HT1080 (cell line): ENCODE results near the gene ZBTB38. TPM values are rescaled to one million over a fixed set of nuclear protein-coding genes. Genes with fewer than 3 reads are reported as not detected.

Experiments
- DNase-seq: peaks from one replicate; pipeline ENCODE4 v3.0.0-alpha.2; 2015; ENCODE audit warnings: low read depth
- total RNA-seq: library from RNA; depleted of rRNA; stranded (reverse); fragments of >200 nt; shearing (Covaris generic); gene quantifications from 2 replicates; pipeline ENCODE4 v1.2.3, GENCODE V29; 2014

The ZBTB38 gene
- total RNA-seq, 1 experiment from 2014 or later: 266 TPM

DNA sequence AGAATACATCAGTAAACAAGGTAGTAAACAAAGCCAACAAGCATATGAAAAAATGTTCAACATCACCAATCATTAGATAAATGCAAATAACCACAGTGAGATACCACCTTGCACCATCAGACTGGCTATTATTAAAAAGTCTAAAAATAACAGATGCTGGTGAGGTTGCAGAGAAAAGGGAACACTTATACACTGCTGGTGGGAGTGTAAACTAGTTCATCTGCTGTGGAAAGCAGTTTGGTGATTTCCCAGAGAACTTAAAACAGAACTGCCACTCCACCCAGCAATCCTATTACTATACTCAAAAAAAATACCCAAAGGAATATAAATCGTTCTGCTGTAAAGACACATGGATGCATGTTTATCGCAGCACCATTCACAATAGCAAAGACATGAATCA is 30.3 kb upstream of the ZBTB38 start:
- DNase-seq: no peak

DNA sequence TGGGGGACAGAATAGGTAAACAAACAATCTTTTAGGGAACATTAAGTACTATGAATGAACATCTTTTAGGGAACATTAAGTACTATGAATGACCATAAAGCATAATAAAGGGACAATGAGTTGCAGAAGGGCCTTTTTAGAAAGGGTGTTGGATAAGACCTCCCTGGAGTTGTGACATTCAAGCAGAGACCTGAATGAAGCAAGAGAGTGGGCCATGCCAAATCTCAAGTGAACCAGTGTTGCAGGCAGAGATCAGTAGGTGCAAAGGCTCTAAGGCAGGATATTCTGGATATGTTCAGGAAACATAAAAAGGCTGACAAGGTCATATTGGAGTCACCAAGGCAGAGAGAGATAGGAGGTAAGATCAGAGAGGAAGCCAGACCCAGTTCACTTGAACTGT is 29.4 kb upstream of the ZBTB38 start:
- DNase-seq: no peak

DNA sequence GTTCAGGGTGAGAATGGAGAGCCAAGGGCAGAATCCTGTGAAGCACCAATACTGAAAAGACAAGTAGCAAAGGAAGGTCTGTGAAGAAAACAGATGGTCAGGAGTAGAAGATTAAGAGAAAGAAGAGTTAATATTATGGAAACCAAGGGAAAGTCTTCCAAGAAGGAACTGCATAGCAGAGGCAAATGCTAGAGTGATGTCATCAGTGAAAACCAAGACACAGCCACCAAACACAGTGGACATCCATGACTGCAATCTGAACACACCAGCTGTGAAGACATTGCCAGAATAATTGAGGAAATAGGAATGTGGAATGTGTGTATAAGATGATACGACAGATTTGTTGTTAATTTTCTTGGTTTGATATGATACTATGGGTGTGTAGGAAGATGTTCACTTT is 26.8 kb upstream of the ZBTB38 start:
- DNase-seq: no peak

DNA sequence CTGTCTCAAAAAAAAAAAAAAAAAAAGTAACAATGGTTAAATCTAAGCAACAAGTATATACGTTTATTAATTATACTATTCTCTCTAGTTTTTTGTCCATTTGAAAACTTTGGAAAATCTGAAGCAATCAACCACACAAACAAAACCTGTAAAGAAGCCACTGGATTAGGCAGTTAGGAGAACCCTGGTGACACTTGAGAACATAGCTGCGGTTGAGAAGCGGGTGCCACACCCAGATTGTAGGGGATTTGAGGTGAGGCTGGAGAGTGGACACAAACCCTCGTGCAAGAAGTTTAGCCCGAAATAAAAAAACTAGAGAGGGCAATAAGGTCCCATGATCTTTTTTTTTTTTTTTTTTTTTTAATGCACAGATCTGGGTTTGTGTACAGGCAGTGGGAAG is 25.9 kb upstream of the ZBTB38 start:
- no peak for DNase-seq

DNA sequence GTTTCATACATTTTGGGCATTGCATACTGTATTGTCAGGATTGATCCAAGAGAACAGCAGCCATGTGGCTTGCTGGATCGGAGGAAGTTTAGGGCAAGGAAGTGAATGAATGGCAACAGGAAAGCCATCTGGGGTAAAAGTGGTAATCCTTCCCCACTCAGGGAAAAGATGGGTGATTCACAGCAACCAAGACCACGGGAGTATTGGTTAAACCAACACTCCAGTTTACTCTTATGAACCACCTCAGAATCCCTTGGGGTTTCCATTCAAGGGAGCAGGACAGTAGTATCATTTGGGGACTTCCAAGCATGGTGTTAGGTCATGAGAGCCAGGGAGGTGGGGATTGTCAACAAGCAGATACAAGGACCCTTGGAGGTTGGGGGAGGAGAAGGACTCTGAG is 25.2 kb upstream of the ZBTB38 start:
- no peak for DNase-seq

DNA sequence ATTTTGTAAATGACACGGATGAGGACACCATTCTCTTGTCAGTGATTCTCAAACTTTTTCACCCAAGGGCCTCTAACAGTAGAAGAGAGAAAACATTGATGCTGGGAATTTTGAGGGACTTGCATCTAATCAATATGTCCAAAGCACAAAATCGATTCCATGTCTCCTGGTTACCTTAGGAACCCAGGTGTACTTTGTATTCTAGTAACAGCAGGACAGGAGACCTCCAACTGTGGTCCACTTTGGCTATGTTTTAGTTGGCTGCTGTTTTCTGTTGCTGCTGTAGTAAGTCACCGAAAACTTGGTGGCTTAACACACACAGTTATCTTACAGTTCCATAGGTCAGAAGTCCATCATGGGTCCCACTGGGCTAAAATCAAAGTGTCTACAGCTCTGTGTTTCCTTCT is 24.4 kb upstream of the ZBTB38 start:
- DNase-seq: no peak

DNA sequence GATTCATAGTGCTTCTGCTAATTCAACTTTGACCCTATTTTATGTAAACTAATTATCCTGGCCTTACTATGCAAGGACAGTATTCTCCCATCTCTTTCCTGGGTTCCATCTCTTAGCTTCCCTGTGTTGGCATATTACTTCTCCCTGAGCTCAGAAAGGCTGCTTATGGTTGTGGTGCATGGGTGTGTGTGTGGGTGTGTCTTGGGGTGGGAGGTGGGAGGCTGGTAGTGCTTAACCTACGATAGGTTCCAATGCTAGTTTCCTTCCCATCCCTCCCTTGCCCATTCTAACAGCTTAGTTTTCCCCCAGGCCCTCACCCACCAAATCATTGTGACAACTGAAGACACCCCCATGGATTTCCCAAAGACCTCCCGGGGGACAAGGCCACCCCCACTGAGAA is 22.8 kb upstream of the ZBTB38 start:
- DNase-seq: no peak

DNA sequence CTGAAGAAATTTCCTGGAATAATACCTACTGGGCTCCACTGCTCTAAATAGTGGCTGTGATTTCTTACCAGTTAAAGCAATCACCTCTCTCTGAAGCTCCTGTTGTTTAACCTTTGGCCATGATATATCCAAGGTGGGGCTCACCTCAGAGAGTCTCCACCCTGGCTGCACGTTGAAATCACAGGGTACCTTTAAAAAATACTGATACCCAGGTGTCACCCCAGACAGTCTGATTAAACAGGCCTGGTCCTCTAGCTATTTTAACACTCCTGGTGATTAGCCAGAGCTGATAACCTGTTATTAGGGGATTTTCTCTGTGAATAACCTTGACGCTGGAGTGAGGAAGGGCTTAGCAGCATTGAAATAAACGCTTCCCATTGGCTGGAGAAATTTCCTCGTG is 22.3 kb upstream of the ZBTB38 start:
- no peak for DNase-seq

DNA sequence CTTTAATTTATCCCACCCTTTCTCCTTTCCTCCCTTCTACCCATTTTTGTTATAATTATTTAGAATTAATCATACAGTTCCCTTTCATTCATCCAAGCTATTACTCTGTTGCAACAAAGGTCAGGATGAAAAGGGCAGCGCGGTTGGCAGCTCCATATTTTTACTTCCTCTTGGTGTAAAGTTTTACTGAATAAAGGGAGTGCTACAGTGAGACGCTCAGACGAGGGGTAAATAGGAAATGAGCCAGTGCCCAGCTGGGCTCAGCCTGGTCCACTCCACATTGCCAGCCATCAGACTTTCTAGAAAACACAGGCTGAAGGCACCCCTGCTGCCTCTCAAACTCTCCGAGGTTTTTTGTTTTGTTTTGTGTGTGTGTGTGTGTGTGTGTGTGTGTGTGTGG is 21.9 kb upstream of the ZBTB38 start:
- peak; percentile 56 for DNase-seq

DNA sequence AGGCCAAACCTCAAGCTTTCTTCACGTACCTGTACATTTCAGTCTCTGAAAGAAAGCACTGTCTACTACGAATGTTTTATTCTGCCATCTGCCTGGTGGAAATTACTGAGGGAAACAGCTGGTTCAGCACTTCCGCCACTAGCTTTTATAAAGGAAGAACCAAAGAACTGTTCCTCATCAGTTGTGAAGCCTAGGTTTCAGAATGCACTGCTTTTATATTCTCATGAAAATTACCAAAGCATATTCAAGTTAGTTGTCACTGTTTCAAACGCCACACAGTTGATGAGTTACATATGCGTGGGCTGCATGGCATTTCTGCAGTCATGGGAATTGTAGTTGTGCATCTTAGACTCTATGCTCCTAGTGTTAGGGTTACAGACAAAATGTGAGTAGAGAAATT is 21.5 kb upstream of the ZBTB38 start:
- DNase-seq: no peak

DNA sequence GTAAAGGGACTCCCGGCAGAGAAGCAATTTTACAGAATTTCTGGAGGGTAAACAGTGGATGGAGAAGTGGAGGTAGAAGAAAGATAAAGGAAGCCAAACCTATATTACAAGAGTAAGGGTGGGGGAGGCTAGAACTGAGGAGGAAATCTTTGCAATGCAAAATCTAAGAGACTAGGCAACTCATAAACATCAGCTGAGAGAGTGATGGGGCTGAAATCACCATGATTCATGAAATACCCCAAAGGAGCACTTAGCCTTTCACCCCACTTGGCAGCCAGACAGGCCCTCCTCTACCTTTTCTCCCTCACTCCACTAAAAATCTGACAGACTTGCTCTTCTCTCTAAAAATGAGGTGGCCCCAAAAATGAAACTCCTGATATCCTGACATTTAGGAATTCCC is 19.5 kb upstream of the ZBTB38 start:
- no peak for DNase-seq

DNA sequence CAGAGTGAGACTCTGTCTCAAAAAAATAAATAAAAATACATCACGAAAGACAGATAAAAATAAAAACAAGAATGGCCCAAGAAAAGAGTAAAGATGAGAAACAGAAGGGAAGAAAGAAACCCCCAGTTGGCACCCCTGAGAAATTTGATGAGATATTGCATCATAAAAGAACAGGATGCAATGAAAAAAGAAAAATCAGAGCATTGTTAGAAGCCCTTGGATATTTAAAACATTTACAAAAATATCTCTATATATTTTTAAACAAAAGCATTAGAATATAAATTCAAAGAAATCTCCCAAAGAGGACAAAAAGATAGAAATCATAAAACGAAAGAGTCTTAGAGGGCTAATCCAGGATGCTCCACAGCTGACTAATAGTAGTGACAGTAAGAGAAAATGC is 18.6 kb upstream of the ZBTB38 start:
- DNase-seq: no peak

DNA sequence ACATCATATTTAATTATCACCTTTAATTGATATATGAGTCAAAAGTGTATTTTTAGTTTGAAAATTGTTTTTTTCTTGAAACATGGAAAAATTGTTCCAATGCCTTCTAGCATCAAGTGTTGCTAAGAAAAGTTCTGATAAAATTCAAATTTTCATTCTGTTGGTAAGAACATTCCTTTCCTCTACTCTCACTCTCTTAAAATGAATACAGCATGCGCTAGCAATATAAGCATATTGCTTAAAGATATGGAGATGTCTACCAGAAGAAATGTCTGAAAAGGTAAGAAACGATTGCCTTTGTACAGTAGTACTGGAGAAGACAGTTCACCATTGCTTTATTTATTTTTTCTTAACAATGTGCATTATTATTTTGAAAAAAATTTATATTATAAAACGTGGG is 17.6 kb upstream of the ZBTB38 start:
- DNase-seq: no peak

DNA sequence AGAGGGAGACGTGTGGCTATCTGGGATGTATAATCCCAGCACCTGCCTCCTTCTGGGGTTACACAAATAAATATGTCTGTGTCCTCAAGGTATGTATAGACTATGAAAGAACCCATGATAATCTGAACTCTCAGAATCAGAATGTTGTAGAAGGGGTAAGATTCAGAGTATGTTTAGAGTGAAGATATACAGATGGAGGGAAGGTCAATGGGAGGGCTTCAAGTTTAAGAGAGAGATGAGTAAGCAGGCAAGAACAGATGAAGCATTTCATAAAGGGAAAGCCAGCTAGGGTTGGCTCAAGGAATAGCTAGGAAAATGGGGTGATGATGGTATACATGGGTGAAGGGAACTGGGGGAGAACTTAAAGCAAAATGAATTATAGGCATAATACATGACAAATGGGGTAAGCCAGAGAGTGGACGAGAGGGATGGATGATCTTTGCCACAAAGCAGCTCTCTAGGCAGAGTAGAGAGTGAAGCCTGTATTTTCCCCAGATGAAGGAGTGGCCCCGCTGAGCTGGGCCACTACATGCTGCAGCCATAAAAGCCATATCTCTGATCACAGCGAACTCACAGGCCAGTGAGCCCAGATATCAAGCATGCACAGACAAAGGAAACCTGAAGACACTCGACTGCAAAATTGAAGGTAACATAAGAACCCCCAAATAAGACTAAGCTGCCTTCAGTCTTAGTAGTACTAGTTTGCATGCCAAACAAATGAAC is 15.9 kb upstream of the ZBTB38 start:
- DNase-seq: no peak

DNA sequence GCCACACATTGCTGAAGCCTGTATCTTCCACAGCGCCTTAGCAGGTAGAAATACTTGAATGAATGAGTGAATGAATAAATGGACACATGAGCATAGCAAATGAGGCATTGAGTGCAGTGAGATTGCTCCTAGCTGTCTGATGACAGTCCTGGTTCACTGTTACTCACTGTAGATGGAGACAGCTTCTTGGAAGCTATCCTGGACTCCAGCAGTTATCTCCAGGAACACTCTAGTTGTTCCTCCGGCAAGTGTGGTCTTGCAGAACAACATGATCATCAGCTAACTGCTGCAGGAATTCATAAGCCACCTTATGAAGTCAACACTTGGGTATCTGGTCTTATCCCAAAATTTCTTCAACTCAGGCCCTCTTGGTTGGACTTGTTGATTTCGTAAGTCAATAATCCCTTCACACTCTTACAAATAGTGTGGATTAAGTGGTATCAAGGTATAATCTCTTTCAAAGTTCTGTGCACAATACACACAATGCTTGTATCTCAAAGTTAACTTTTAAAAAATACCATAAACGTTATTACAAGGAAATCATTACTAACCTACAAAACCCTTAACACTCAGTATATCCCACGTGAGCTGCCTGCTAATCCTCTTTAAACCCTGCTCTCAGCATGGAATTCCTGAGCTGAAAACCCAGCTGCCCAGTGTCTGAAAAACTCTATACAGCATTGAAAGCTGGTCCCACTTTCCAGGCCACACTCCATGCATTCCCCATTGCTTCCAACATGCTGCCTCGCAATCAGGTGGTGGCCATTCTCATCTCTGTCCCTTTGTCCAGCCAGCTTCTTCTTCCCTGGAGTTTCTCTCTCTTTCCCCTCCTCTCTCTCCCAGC is 14.4 kb upstream of the ZBTB38 start:
- no peak for DNase-seq

DNA sequence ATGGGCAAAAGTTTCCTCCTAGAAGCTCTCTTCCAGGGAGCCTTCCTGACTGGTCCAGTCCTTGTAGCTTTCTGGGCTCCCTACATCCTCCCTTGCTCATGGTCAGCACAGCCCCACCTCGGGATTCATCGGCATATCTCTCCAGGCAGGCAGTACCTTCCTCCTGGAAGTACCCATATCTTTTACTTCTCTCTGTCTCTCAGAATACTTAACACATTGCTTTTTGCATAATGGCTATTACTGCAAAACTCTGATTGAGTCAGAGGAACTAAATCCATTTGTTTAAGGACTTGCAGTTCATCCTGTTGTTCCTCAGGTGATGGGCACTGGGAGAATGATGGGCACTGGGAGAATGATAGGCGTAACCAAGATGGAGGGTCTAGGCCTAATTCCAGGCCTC is 13.8 kb upstream of the ZBTB38 start:
- no peak for DNase-seq

DNA sequence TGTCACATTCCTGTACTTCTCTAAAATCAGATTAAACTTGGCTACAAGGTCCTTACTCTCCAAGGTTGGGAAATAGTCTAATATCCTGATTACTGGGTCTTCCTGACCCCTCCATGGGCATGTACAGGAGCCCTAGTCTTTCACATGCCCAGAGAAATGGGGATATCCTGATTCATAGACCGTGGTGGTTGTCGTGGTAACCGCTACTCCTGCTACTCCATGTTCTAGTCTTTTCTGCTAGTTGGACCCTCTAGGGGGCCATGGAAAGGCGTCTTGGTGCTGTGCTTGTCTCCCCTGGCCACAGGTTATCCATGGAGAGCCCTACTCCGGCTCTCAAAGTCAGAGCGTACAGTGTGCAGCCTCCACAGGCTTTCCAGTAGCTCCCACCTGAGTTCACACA is 13.1 kb upstream of the ZBTB38 start:
- no peak for DNase-seq

DNA sequence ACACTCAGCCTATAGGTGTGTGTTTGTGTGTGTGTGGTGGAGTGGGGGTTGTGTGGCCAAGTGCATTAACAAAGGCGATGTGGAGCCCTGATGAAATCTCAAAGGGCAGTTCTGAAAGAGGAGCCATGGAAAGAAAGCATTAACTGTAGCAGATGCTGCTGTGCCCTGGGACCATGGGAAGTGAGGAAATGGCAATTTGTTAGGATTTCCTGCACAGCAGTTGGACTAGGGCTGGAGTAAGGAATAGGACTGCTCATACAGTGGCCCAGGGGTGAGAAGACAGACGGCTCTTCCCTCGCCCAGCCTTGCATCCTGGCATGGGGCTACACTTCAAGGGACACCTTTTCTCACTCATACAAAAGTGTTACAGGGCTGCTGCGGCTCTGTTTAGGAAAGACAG is 12.3 kb upstream of the ZBTB38 start:
- DNase-seq: no peak

DNA sequence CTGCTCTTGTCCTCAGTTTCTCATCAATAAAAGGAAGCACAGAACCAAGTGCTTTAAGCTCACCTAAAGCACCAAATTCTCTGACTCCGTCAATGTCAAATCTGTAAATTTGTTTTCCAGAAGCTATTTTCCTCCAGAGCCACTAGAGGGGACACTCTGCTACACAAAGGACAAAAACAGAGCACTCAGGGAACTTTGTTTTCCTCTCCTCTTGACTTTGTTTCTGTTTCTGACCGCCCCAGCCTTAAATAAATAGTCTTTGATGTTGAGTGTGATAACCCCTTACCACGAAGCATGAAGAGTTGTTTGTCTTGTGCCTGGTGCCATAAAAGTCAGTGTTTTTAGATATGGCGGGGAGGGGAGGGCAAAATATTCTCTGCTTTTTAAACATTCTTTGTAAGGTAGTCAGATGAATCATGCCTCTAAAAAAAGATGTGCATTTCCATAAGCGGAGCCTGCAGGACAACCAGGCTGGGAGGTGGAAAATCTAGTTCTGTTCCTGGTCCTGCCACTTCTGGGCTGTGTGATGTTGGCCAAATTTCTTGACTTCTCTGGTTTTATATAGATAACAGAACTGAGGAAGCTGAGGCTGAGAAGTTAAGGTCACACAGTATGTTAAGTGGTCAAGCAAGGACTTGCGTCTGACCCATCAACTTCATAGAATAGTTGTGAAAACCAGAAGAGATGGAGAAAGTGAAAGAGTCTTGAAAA is 7.3 kb upstream of the ZBTB38 start:
- peak; percentile 91 for DNase-seq

DNA sequence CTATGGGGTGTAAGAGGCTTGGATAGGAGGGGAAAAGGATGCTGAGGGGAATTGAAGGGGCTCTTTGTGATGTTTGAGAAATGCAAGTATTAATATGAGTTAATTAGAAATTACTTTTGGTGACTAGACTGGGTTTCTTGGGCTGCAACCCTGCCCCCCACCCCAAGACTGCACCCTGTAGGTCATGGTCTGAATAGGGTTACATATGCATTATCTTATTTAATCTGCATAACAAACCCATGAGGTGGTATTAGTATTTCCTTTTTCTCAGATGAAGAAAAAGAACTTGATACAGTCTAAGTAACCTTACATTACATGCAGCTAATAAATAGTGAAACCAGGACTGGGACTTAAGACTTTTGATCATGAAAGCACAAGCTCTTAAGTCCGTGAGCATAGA is 5.6 kb upstream of the ZBTB38 start:
- DNase-seq: no peak

DNA sequence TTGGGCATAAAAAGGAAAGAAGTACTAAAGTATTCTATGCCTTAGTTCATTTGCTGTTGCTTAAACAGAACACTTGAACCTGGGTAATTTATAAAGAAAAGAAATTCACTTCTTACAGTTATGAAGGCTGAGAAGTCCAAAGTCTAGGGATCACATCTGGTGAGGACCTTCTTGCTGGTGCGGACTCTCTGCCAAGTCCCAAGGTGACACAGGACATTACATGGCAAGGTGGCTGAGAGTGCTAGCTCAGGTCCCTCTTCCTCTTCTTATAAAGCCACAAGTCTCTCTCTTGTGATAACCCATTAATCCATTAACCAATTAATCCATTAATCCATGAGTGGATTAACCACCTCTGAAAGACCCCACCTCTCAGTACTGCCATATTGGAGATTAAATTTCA is 3.1 kb upstream of the ZBTB38 start:
- no peak for DNase-seq

DNA sequence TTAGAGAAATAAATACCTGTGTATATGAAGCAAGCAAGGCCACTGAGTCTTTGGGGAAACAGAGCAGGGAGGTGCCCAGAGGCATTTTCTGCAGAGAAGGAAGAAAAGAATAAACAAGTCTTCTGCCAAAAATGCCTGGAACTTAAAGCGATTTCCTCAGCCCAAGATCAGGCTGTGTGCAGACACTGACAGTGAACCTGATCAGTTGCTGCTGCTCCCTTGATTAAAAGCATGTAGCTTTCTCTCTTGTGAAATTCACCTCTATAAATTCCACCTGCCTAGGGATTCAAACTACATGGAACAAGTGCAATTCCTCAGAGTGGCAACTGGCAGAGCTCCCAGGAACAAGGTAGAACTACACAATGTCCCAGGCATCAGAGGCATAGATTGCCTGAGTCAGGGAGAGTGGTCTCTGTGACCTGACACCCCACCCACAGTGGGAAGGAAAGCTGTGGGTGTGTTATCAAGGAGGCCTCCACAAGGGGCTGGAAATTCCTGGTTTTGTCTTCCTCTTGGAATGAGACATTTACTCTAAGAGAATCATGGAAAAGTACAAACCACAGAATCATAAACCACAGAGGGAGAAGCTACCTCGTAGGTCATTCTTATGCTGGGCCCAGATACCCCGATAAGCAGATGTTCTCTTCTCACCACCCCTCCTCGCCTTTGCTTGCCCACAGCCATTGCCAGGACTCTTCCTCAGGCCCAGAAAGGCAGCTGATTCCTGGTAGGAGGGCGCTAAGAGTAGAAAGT is 1.8 kb upstream of the ZBTB38 start:
- DNase-seq: peak; percentile 100
